ENCODE results near the gene KRTAP10-4.
"Not testable (repeated sequence)": the region's sequence is repeated elsewhere in the genome, so short reads cannot be mapped to it uniquely, and the experiment has no call there.

The KRTAP10-4 gene

GRCh38 chr21:44573630-44574456 is at the start of gene KRTAP10-4:
Gene KRTAP10-4, plus strand, starts transcription at chr21:44573729. Its CDS starts 30 bp downstream, at chr21:44573759.
- DNase-seq (ENCODE audit: low spot score), result not testable (repeated sequence)

GRCh38 chr21:44524414-44525371 is 48.8 kb upstream of the KRTAP10-4 start:
- DNase-seq (ENCODE audit: low spot score), result no peak

GRCh38 chr21:44525391-44526095 is 48.0 kb upstream of the KRTAP10-4 start:
- no peak for DNase-seq (ENCODE audit: low spot score)

- DNase-seq (ENCODE audit: low spot score), result no peak
Measured at GRCh38 chr21:44526096-44526997, 47.2 kb upstream of the KRTAP10-4 start.

- DNase-seq (ENCODE audit: low spot score), result no peak
Measured at GRCh38 chr21:44527156-44527982, 46.2 kb upstream of the KRTAP10-4 start.

- no peak for DNase-seq (ENCODE audit: low spot score)
Measured at GRCh38 chr21:44527983-44528633, 45.4 kb upstream of the KRTAP10-4 start.

- DNase-seq (ENCODE audit: low spot score), result no peak
Measured at GRCh38 chr21:44528634-44528995, 44.9 kb upstream of the KRTAP10-4 start.

GRCh38 chr21:44529011-44529421 is 44.5 kb upstream of the KRTAP10-4 start:
- no peak for DNase-seq (ENCODE audit: low spot score)

- DNase-seq (ENCODE audit: low spot score), result no peak
Measured at GRCh38 chr21:44529503-44530125, 43.9 kb upstream of the KRTAP10-4 start.

GRCh38 chr21:44530221-44530902 is 43.2 kb upstream of the KRTAP10-4 start:
- DNase-seq (ENCODE audit: low spot score), result no peak

- no peak for DNase-seq (ENCODE audit: low spot score)
Measured at GRCh38 chr21:44530903-44531605, 42.5 kb upstream of the KRTAP10-4 start.

- no peak for DNase-seq (ENCODE audit: low spot score)
Measured at GRCh38 chr21:44531606-44532564, 41.6 kb upstream of the KRTAP10-4 start.

GRCh38 chr21:44532712-44533111 is 40.8 kb upstream of the KRTAP10-4 start:
- DNase-seq (ENCODE audit: low spot score), result no peak

GRCh38 chr21:44533121-44533890 is 40.2 kb upstream of the KRTAP10-4 start:
- no peak for DNase-seq (ENCODE audit: low spot score)

- DNase-seq (ENCODE audit: low spot score), result no peak
Measured at GRCh38 chr21:44533891-44534627, 39.5 kb upstream of the KRTAP10-4 start.

All from COLO829 (cell line).